Stimulated activated CD8-positive, alpha-beta memory T cell treated with anti-CD3 and anti-CD28 coated beads, Interleukin-7, amount 100 ng/mL, for 24 hours (primary cell): ENCODE results near the gene PAFAH1B2.
"Not testable (repeated sequence)": the region's sequence is repeated elsewhere in the genome, so short reads cannot be mapped to it uniquely, and the experiment has no call there.

Source experiments
- DNase-seq: peaks from one replicate; pipeline ENCODE4 v3.0.0-alpha.2; 2020; ENCODE audit warnings: low read depth

Gene PAFAH1B2

DNA sequence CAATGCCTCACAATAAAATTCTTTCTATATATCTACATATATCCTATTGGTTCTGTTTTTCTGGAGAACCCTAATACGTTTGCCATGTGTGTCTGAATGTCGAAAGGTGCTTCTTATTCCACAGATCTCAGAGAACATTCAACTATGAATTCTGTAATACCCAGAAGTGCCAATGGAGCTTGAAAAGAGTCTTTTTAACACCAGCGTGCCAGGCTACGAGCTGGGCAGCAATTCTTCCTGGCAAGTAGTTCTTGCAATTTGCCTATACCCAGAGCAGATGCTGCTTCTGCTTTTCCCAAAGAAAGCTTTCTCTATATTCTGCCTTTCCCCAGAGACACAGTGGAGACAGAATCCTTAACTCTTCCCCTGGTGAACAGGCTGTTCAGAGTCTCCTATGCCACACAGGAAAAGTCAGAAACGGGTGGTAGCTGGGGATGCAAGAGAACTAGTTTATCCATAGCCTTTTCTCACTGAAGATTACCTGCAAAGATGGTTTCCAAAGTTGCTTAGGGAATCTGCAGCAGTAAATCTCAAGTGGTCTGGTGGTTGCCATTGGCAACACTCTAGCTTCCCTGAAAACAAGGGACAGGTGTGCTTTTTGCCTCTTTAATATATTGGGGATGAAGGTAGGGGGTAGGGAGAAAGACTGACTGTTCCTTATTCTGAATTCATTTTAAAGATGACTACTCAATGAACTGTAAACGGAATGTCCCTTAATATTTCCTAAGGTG lies 16.8 kb upstream of the PAFAH1B2 start:
- no peak for DNase-seq

DNA sequence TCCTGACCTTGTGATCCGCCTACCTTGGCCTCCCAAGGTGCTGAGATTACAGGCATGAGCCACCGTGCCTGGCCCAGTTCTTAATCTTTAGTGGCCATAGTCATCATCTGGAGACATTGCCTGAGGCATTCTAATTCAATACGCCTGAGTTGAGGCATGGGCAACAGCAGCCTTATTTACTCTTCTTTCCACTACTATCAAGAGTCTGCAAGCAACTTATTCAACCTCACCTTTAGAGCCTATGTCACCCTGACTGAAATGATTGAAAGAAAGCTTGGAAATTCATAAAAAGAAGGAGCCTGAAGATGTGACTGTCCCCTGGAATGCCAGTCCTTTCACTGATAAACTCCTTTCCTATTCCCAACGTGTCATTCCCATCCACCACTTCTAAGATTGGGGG lies 15.8 kb upstream of the PAFAH1B2 start:
- DNase-seq: no peak

DNA sequence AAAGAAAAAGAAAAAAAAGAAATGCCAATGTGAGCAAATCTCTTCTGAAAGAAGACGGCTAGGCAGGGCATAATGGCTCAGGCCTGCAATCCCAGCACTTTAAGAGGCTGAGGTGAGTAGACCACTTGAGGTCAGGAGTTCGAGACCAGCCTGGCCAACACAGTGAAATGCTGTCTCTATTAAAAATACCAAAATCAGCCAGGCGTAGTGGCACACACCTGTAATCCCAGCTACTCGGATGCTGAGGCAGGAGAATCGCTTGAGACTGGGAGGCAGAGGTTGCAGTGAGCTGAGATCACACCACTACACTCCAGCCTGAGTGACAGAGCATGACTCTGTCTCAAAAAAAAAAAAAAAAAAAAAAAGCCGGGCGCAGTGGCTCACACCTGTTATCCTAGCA lies 13.7 kb upstream of the PAFAH1B2 start:
- not testable (repeated sequence) for DNase-seq

- no peak for DNase-seq
Measured at GRCh38 chr11:117130879-117131278, 13.2 kb upstream of the PAFAH1B2 start.

- DNase-seq: no peak
Measured at GRCh38 chr11:117134431-117134830, 9.7 kb upstream of the PAFAH1B2 start.

GRCh38 chr11:117134979-117135378 lies 9.1 kb upstream of the PAFAH1B2 start:
- DNase-seq: not testable (repeated sequence)

DNA sequence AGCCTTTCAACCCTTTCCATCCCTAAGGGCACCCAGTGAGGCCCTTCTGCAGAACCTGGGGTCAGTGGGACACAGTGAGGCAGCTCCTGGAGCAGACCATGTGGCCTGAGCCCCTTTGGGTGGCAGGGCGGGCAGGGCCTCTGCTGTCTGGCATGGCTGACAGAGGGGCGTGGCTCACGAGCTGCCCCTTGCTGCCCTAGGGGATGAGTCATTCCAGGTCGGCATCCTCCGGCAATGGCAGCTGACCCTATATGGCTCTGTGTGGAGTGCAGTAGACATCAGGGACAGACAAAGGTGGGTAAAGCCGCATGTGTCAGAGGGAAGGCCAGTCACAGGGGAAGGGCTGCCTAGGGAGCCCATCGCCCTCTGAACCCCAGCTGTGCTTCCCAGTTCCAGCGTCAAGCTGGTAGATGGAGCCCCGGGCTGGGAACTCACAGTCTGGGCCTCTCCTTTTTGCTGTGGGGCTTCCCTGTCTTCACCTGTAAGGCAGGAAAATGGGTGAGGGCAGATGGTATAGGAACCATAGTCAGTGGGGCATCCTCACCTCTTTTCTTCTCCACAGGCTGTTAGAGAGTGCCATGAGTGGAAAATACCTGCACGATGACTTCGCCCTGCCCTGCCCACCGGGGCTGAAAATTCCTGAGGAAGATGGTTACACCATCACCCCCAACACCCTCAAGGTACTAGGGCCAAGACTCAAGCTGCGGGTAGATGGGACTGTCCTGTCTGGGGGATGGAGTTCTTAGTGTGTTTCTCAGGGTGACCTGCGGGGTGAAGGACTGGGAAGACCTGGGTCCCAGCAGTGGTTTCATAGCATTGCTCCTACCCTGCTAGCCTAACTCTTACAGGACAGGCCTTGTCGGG lies 6.6 kb upstream of the PAFAH1B2 start:
- not testable (repeated sequence) for DNase-seq

DNA sequence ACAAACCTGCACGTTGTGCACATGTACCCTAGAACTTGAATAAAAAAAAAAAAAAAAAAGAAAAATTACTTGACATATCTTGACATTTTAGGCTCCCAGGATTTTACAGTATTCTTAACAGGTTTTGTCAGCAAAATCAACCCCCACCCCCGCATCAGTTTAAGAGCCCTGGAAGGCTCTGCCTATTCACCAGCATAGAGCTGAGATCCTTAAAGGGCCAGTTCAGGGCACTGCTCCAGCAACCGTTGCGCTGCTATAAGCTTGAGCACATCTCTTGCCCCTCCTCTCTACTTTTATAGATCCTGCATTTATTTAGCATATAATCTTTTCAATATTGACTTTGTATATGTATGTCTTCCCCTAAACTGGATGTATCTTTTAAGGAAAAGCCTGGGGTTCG lies 697 bp upstream of the PAFAH1B2 start:
- no peak for DNase-seq

GRCh38 chr11:117144477-117145392 lies 648 bp downstream of the PAFAH1B2 start:
- no peak for DNase-seq

DNA sequence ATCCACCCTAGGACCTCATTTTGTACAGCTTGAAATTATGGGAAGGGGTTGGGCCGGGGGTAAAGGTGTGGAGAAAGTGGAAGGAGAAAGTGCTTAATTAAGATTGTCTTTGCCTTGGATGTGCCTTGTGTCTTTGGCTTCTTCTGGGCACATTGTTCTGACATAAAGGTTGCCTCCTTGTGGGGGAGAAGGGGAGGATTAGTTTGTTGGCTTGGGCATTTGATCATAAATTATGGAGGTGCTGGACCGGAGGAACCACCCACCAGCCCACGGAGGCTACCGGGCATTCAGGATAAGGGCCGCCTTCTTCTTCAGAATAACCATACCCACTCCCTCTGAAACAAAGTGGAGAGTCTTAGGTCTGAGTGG lies 1.3 kb downstream of the PAFAH1B2 start:
- no peak for DNase-seq

- DNase-seq: no peak
Measured at GRCh38 chr11:117146521-117146920, 2.4 kb downstream of the PAFAH1B2 start.

DNA sequence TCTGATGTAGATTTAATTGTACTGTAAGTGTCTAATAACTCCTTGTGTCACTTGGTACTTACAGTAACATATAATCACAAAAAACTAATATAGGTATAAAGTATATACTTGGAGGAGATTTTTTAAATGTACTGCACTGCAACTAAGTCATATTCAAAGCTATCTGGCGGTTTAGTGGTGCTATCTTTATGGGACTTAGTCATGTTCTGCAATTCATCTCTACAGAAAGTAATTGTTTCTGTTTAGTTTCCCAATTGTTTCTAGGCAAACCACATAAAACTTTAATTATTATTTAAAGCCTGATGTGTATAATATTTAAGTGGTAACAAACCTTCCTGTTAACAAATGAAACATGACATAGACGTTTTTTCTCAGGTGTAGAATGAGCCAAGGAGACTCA lies 8.0 kb downstream of the PAFAH1B2 start:
- DNase-seq: no peak

- DNase-seq: no peak
Measured at GRCh38 chr11:117154468-117154867, 10.4 kb downstream of the PAFAH1B2 start.

DNA sequence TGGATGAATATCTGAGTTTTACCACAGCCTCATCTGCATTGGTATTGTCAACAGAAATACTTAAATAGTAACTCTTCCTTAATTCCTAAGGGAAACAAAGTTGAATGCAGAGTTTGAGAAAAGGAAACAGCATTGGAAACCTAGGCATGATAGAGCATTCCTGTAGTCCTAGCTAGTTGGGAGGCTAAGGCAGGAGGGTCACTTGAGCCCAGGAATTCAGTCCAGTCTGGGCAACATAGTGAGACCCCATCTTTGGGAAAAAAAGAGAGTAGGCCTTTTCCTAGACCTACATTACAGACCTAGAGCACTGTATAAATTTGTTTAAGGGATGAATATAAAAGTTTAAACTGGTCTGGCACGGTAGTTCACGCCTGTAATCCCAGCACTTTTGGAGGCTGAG lies 13.4 kb downstream of the PAFAH1B2 start:
- DNase-seq: no peak

DNA sequence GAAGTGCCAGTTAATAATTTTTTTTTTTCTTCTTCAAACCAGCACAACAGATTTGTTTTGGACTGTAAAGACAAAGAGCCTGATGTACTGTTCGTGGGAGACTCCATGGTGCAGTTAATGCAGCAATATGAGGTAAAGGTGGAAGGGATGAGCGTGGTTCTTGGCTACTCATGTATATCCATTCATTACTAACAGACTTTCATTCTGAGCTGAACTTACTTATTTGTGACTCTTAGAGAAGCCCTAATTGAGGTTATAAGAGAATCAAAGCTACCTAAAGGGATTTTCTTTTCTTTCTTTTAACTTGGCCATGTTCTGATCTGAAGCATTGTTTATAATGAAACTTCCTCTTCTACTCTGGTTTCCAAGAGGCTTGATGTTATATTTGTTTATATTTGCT lies 15.8 kb downstream of the PAFAH1B2 start:
- DNase-seq: no peak

GRCh38 chr11:117160826-117161225 lies 16.7 kb downstream of the PAFAH1B2 start:
- DNase-seq: no peak

DNA sequence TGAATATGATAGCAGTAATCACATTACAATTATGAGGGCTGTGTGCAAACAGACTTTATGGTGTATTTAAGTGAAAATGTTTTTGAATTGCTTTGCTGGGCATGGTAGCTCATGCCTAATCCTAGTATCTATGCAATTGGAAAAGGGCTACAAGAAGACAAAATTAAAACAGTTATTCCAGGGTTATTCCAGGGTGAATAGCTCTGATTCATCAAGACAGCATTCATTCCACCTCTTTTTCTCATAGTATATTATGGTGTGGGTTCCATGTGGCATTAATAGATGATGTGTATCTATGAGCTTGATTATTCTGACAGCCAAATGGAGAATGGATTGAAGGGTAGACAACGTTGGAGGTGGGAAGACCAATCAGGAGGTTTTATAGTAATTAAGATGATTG lies 22.4 kb downstream of the PAFAH1B2 start:
- DNase-seq: no peak

GRCh38 chr11:117169736-117170135 lies 25.6 kb downstream of the PAFAH1B2 start:
- no peak for DNase-seq

DNA sequence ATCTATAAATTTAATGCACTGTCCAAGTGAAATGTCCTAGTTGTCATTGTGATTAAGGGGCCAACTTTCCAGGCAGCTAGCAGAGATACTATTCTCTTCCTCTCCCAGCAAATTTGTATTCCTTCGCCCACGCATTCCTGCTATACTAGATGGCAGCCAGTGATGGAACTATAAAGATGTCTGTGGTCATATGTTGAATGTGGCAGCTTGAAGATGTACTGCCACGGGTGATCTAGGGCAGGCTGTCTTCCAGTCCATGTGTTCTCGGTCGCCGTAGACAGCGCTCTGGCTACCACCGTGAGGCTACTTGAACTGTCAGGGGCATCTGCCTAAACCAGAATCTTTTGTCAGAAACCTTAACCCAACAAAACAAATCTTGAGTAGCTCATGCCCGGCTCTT lies 26.1 kb downstream of the PAFAH1B2 start:
- DNase-seq: no peak

GRCh38 chr11:117171007-117171403 lies 26.9 kb downstream of the PAFAH1B2 start:
- no peak for DNase-seq

- no peak for DNase-seq
Measured at GRCh38 chr11:117171404-117172061, 27.4 kb downstream of the PAFAH1B2 start.
